HUDEP-2 (cell line): ENCODE measurements around the gene ZFTA.
A peak's percentile ranks its signal among the peaks of the same experiment; 100 is the strongest.
"Not testable (repeated sequence)": the region's sequence is repeated elsewhere in the genome, so short reads cannot be mapped to it uniquely, and the experiment has no call there.

ENCODE experiments used
- DNase-seq, 76 experiments: peaks; one replicate each; lab custom pipeline; 2025; ENCODE audit not compliant: unreplicated experiment in 76 of 76; lab: John Stamatoyannopoulos, UW

Gene ZFTA

GRCh38 chr11:63779039-63779438, 10.5 kb upstream of the ZFTA start:
- DNase-seq = no peak

GRCh38 chr11:63775191-63775590, 6.6 kb upstream of the ZFTA start:
- no peak for DNase-seq

GRCh38 chr11:63771741-63772318, 3.3 kb upstream of the ZFTA start:
- DNase-seq = not testable (repeated sequence)

- no peak for DNase-seq
These were observed 2.2 kb upstream of the ZFTA start for GRCh38 chr11:63770763-63771162.

GRCh38 chr11:63769714-63770455, 1.3 kb upstream of the ZFTA start:
- DNase-seq = peak in 5 of 76 experiments; percentile 1 to 22 (median 11)

GRCh38 chr11:63769042-63769713, 603 bp upstream of the ZFTA start:
- peak in 10 of 76 experiments; percentile 5 to 45 (median 16) for DNase-seq

- DNase-seq = peak in 28 of 76 experiments; percentile 5 to 33 (median 20)
These were observed 874 bp downstream of the ZFTA start for GRCh38 chr11:63767565-63768236.

- peak in 2 of 76 experiments; percentile 13 to 24 for DNase-seq
These were observed 1.4 kb downstream of the ZFTA start for GRCh38 chr11:63767267-63767564.

- DNase-seq = no peak
These were observed 1.9 kb downstream of the ZFTA start for GRCh38 chr11:63766531-63767235.

GRCh38 chr11:63765688-63766241, 2.8 kb downstream of the ZFTA start:
- DNase-seq = no peak

GRCh38 chr11:63764679-63765647, 3.6 kb downstream of the ZFTA start:
- DNase-seq = peak in 1 of 76 experiments; percentile 6

GRCh38 chr11:63764340-63764678, 4.3 kb downstream of the ZFTA start:
- DNase-seq = no peak

- no peak for DNase-seq
These were observed 4.9 kb downstream of the ZFTA start for GRCh38 chr11:63763496-63764339.

- no peak for DNase-seq
These were observed 5.7 kb downstream of the ZFTA start for GRCh38 chr11:63762654-63763495.

GRCh38 chr11:63761931-63762653, 6.5 kb downstream of the ZFTA start:
- DNase-seq = no peak

GRCh38 chr11:63761188-63761587, 7.4 kb downstream of the ZFTA start:
- no peak for DNase-seq

GRCh38 chr11:63760487-63761079, 8.0 kb downstream of the ZFTA start:
- no peak for DNase-seq
